HG03103 (cell line): ENCODE data around the gene NPPA.
"Not testable (repeated sequence)": the region's sequence is repeated elsewhere in the genome, so short reads cannot be mapped to it uniquely, and the experiment has no call there.

Experiments used
- ATAC-seq: cut with Tn5 transposase; IDR thresholded peaks from one replicate; pipeline ENCODE4 v1.9.1; 2021; ENCODE audit warnings: low read depth; ENCODE audit not compliant: unreplicated experiment

NPPA gene

GRCh38 chr1:11847667-11848372 is at the start of gene NPPA:
Gene NPPA (minus strand): TSS chr1:11847783. CDS start chr1:11847684, 99 bp downstream.
- ATAC-seq, result no peak

GRCh38 chr1:11894501-11894900 is 46.9 kb upstream of the NPPA start:
- not testable (repeated sequence) for ATAC-seq

DNA sequence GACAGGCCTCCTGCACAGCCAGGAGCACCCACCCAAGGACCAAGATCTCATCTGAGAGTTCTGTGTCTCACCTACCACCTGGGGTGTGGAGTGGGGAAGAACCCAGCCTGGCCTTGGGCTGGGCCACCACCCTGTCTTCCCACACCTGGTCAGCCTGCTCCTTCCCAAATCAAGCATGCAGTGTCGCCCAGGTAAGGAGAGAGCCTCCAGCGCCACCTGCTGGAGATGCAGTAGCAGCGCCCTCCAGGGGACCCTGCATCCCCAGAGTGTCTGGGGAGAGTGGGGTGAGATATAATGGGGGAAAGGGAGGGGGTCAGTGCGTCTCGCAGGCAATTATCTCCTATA is 46.3 kb upstream of the NPPA start:
- no peak for ATAC-seq

DNA sequence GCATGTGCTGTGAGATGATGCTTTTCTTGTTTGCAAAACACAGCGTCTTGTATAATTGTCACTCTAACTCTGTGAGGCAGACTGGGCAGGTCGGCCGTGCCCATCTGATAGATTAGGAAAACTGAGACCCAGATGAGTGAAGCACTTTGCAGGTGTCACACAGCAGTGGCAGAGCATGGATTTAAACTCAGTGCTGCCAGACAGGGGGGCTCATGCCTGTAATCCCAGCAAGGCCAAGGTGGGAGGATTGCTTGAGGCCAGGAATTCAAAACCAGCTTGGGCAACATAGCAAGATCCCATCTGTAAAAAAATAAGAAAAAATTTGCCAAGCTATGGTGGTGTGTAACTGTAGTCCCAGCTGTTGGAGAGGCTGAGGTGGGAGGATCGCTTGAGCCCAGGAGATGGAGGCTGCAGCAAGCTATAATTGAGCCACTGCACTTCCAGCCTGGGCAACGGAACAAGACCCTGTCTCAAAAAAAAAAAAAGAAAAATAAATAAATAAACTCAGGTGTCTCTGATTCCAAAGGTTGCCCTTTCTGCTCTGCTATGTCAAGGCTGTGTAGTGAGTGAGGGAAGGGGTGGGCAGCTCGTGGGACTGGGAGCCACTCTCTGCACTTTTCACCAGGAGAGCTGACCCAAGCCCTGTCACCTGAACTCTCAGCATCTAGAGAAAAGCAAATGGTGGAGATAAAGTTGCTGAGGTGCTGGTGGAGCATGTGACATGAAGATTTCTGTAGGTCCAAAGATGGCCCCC is 44.0 kb upstream of the NPPA start:
- ATAC-seq, result no peak

DNA sequence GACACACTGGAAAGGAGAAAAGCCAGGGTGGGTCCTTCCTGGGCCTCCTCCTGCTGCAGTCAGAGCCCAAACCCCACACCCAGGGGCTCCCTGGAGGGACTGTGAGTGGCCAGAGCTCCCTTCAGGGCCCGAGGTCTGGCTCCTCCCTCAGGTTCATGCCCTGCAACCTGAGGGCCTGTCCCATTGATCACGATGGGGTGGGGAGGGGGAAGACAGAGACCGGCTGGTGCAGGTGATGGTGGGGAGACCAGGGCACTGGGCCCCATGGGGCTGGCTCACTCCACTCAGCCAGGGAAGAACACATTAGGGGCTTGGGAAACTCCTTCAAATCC is 41.3 kb upstream of the NPPA start:
- ATAC-seq, result no peak

- no peak for ATAC-seq
These were observed 40.8 kb upstream of the NPPA start for GRCh38 chr1:11888206-11888876.

DNA sequence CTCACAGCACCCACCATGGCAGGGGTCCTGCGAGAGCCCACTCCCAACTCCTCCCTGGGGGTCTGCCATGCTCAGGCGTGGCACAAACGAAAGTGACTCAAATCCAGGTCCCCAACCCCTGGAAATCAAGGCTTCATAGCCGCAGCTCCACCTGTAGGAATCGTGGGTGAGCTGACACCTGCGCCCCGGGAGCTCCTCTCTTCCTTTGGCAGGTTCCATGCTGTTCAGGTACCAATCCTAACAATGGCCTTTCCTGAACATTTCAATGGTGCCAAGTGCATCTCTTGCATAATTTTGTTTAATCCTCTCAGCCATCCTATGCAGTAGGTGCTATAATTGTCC is 40.1 kb upstream of the NPPA start:
- ATAC-seq, result no peak

DNA sequence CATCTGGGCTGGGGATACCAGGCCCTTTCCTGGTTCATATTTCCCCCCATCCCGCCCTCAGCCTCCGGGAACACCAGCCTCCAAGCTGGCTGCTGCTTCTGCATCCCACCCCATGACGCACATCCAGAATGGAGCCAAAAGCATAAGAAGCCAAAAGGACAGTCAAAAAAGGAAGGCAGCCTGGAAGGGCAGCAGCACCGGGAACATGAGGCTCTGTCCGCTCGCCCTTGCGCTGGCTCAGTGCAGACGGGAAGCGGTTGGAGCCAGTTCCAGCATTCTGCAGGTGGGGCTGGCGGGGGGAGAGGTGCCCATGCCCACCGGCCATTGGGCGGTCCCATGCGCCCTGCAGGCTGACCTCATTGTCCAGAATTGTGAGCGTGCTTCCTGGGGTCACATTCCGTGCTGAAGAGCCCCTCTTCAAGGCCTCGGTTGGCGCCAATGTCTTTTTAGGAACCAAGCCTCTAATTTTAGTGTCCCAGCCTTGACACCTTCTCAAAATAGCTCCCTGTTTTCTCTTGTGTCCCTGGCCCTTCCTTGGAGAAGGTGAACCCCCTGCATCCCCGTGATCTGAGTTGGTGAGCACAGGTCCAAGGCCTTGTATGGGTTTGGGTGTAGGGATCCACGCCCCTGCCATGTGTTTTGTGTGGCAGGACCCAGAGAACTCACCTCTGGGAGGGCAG is 39.5 kb upstream of the NPPA start:
- no peak for ATAC-seq

DNA sequence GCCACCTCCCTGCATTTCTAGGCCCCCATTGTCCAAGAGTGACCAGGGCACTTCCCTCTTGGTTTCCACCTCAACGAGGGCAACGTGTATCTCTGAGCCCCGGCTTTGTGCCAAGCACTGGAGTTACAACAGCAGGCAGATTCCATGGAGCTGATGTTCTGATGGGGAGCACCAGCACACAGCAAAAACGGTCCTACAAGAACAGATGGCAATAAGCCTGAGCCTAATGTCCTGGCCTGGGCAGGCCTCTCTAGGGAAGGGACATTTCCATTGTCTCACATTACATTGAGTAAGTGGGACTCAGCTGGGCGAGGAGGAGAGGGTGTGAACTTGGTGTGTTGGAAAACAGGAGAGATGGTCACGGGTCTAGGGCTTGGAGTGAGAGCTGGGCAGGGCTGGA is 38.3 kb upstream of the NPPA start:
- ATAC-seq, result no peak

DNA sequence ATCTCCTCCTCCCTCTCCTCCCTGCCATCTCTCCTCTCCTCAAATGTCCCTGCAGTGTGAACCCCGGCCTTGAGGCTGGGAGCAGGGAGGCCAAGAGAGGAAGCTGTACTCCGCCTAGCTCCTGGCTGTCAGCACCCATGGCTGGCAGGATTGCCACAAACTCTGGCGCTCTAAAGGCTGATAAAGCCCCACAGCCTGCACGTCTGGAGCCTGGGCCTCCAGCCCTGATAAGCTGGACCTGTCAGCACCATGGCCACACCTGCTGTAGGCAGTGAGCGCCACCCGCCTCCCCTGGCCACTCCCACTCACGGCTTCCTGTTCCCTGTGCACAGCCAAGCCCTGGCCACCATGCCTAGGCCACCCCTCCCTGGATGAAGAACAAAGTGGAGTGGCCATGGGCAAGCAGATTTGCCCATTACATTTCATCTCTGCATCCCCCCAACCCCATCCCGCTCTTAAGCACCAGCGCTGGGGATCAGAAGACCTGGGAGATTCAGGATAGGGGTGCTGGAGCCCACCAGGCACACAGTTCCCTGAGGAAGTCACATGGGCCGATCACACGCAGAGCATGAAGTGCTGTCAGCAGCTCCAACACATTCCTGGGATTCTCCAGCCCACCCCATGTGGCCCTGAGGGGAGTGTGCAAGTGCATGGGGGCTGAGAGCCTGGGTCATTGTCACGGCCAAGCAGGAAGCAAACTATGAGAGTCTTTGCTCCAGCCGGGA is 35.4 kb upstream of the NPPA start:
- ATAC-seq, result no peak

- ATAC-seq, result no peak
These were observed 34.3 kb upstream of the NPPA start for GRCh38 chr1:11881749-11882441.

GRCh38 chr1:11880911-11881748 is 33.5 kb upstream of the NPPA start:
- ATAC-seq, result no peak

- ATAC-seq, result no peak
These were observed 32.6 kb upstream of the NPPA start for GRCh38 chr1:11880181-11880575.

- ATAC-seq, result no peak
These were observed 32.0 kb upstream of the NPPA start for GRCh38 chr1:11879311-11880180.

- no peak for ATAC-seq
These were observed 31.3 kb upstream of the NPPA start for GRCh38 chr1:11878891-11879190.

- ATAC-seq, result no peak
These were observed 30.7 kb upstream of the NPPA start for GRCh38 chr1:11878081-11878890.

DNA sequence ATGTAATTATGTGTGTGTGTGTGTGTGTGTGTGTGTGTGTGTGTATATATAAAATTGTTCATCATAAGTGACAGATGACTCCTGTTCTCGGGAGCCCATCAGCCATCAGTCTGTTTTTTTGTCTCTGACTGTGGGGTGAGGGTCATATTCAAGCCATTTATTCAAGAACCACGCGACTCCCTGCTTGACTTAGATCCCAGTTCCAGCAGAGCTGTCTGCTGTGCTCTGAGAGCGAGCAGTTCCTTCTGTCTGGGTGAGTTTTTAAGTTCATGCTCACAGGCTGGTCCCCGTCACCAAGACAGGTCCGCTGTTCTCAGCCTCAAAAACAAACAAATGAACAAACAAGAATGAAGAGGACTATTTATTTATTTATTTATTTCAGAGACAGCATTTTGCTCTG is 29.5 kb upstream of the NPPA start:
- no peak for ATAC-seq

GRCh38 chr1:11875094-11875493 is 27.5 kb upstream of the NPPA start:
- no peak for ATAC-seq
